Neural cell (in vitro differentiated cells): ENCODE results near the gene PLD3. TPM values are rescaled to one million over a fixed set of nuclear protein-coding genes. Genes with fewer than 3 reads are reported as not detected.

ENCODE experiments used
- H2AFZ ChIP-seq: fragments of 200-600, 300-800 bp; sonication (generic), shearing (Covaris generic); 2 replicates; pipeline ENCODE4 v1.6.0; 2014; ENCODE audit warnings: low read depth, mild to moderate bottlenecking, antibody characterized with exemption, low read length, moderate library complexity
- H3F3A ChIP-seq: fragments of 200-600 bp; shearing (Covaris generic); 2 replicates; pipeline ENCODE4 v1.6.1; 2016; ENCODE audit warnings: mild to moderate bottlenecking, moderate library complexity, mixed read lengths, antibody characterized with exemption, low read length; ENCODE audit not compliant: insufficient read depth, poor library complexity, severe bottlenecking
- H3K27ac ChIP-seq: fragments of 200-600, 300-800 bp; sonication (generic), shearing (Covaris generic); 2 replicates; pipeline ENCODE4 v1.5.1; 2014; ENCODE audit warnings: mild to moderate bottlenecking, low read length, moderate library complexity
- H3K27me3 ChIP-seq: fragments of 300-800, 200-600 bp; sonication (generic), shearing (Covaris generic); 2 replicates; pipeline ENCODE4 v1.6.0; 2014; ENCODE audit warnings: mild to moderate bottlenecking, low read depth, low read length, moderate library complexity; ENCODE audit not compliant: insufficient read depth
- H3K36me3 ChIP-seq: fragments of 300-800, 200-600 bp; sonication (generic), shearing (Covaris generic); 2 replicates; pipeline ENCODE4 v1.5.1; 2014; ENCODE audit warnings: mild to moderate bottlenecking, antibody characterized with exemption, low read length, moderate library complexity; ENCODE audit not compliant: insufficient read depth
- H3K4me2 ChIP-seq: fragments of 300-800, 200-600 bp; sonication (generic), shearing (Covaris generic); 2 replicates; pipeline ENCODE4 v1.6.0; 2014; ENCODE audit warnings: mild to moderate bottlenecking, low read length
- H3K4me3 ChIP-seq: fragments of 300-800, 200-600 bp; sonication (generic), shearing (Covaris generic); 2 replicates; pipeline ENCODE4 v1.5.1; 2014; ENCODE audit warnings: mild to moderate bottlenecking, low read length, moderate library complexity
- H3K79me2 ChIP-seq: fragments of 200-600 bp; shearing (Covaris generic); replicated peaks from 2 replicates; pipeline ENCODE4 v1.6.0; 2014; ENCODE audit warnings: mild to moderate bottlenecking, low read length, moderate library complexity; ENCODE audit not compliant: insufficient read depth
- H3K9ac ChIP-seq: fragments of 300-800, 200-600 bp; sonication (generic), shearing (Covaris generic); 2 replicates; pipeline ENCODE4 v1.6.1; 2016; ENCODE audit warnings: mild to moderate bottlenecking, low read length, mixed read lengths
- H3K9me2 ChIP-seq: fragments of 200-600 bp; shearing (Covaris generic); 2 replicates; pipeline ENCODE4 v1.6.1; 2016; ENCODE audit warnings: mild to moderate bottlenecking, low read length, mixed read lengths; ENCODE audit not compliant: insufficient read depth
- H3K9me3 ChIP-seq: fragments of 200-600, 300-800 bp; sonication (generic), shearing (Covaris generic); 2 replicates; pipeline ENCODE4 v1.6.1; 2016; ENCODE audit warnings: mild to moderate bottlenecking, mixed run types, low read length, moderate library complexity, mixed read lengths
- H4K20me1 ChIP-seq: fragments of 200-600 bp; shearing (Covaris generic); 2 replicates; pipeline ENCODE4 v1.6.1; 2016; ENCODE audit warnings: mild to moderate bottlenecking, mixed run types; ENCODE audit not compliant: insufficient read depth
- CTCF ChIP-seq: fragments of 450-650 bp; IDR thresholded peaks from 2 replicates; pipeline ENCODE4 v1.5.1; 2014; ENCODE audit warnings: antibody characterized with exemption, mild to moderate bottlenecking, moderate library complexity; ENCODE audit not compliant: poor library complexity, severe bottlenecking
- EP300 ChIP-seq: fragments of 450-650 bp; conservative IDR thresholded peaks from 2 replicates; pipeline ENCODE4 v1.6.1; 2014; ENCODE audit warnings: antibody characterized with exemption, mild to moderate bottlenecking, moderate library complexity; ENCODE audit not compliant: poor library complexity, severe bottlenecking
- EZH2 ChIP-seq: fragments of 200-600, 300-800 bp; shearing (Covaris generic), sonication (generic); IDR thresholded peaks from 2 replicates; pipeline ENCODE4 v1.6.1; 2014; ENCODE audit warnings: antibody characterized with exemption, low read length, borderline replicate concordance, mild to moderate bottlenecking; ENCODE audit not compliant: insufficient read depth, poor library complexity, severe bottlenecking
- MXI1 ChIP-seq: fragments of 450-650 bp; conservative IDR thresholded peaks from 2 replicates; pipeline ENCODE4 v1.6.1; 2014; ENCODE audit warnings: antibody characterized with exemption, mild to moderate bottlenecking; ENCODE audit not compliant: poor library complexity, severe bottlenecking
- POLR2AphosphoS5 ChIP-seq: IDR thresholded peaks from 2 replicates; pipeline ENCODE4 v1.6.1; 2012
- RAD21 ChIP-seq: fragments of 450-650 bp; conservative IDR thresholded peaks from 2 replicates; pipeline ENCODE4 v1.6.1; 2014; ENCODE audit warnings: antibody characterized with exemption, mild to moderate bottlenecking, moderate library complexity
- REST ChIP-seq: IDR thresholded peaks from 2 replicates; pipeline ENCODE4 v1.6.1; 2012; ENCODE audit warnings: borderline replicate concordance
- SMC3 ChIP-seq: fragments of 450-650 bp; conservative IDR thresholded peaks from 2 replicates; pipeline ENCODE4 v1.6.1; 2014; ENCODE audit warnings: antibody characterized with exemption, mild to moderate bottlenecking, moderate library complexity; ENCODE audit not compliant: poor library complexity
- TAF1 ChIP-seq: IDR thresholded peaks from 2 replicates; pipeline ENCODE4 v1.6.1; 2012; ENCODE audit warnings: low read depth
- polyA plus RNA-seq: library from polyadenylated mRNA; depleted of rRNA; stranded (reverse); fragments of >200 nt; gene quantifications from 2 replicates; pipeline ENCODE4 v1.2.3, GENCODE V29; 2014

The PLD3 gene
- polyA plus RNA-seq, 1 donor from 2014 or later, result 426 TPM

- TF ChIP-seq REST, result no peak
- H3F3A ChIP-seq, result no peaks in the 10 kb centered on the region
- H3K27me3 ChIP-seq, result no peaks in the 10 kb centered on the region
- H3K4me2 ChIP-seq, result no peak overlapping the region
- no peak overlapping the region for H3K9ac ChIP-seq
- H2AFZ ChIP-seq, result no peak overlapping the region
- no peaks in the 10 kb centered on the region for H3K9me3 ChIP-seq
- H4K20me1 ChIP-seq, result no peaks in the 10 kb centered on the region
- H3K27ac ChIP-seq, result no peak overlapping the region
- H3K79me2 ChIP-seq, result peaks cover 28% of the 10 kb centered on the region
- no peaks in the 10 kb centered on the region for H3K36me3 ChIP-seq
- no peak overlapping the region for H3K4me3 ChIP-seq
- H3K9me2 ChIP-seq, result no peaks in the 10 kb centered on the region
Observed at GRCh38 chr19:40344422-40344821, 4.1 kb upstream of the PLD3 start.

GRCh38 chr19:40348961-40349507 lies 539 bp downstream of the PLD3 start:
- Histone ChIP-seq H3F3A (no peaks in the 10 kb centered on the region), H4K20me1 (no peaks in the 10 kb centered on the region), H3K4me2 (peak overlapping the region; percentile 95), H3K9ac (peak overlapping the region; percentile 89), H3K79me2 (peaks cover 30% of the 10 kb centered on the region), H3K27ac (peak overlapping the region; percentile 94), H3K27me3 (no peaks in the 10 kb centered on the region), H3K9me3 (no peaks in the 10 kb centered on the region), H2AFZ (peak overlapping the region; percentile 93), H3K9me2 (no peaks in the 10 kb centered on the region), H3K4me3 (peak overlapping the region; percentile 83), H3K36me3 (no peaks in the 10 kb centered on the region)
- TF ChIP-seq POLR2AphosphoS5 (peak; percentile 33), TAF1 (no peak)

- Histone ChIP-seq H3F3A (no peaks in the 10 kb centered on the region), H3K27me3 (no peaks in the 10 kb centered on the region), H3K27ac (no peak overlapping the region), H3K9me3 (no peaks in the 10 kb centered on the region), H3K4me2 (no peak overlapping the region), H4K20me1 (no peaks in the 10 kb centered on the region), H3K9me2 (no peaks in the 10 kb centered on the region), H3K79me2 (peaks cover 4% of the 10 kb centered on the region), H3K9ac (no peak overlapping the region), H2AFZ (no peak overlapping the region), H3K36me3 (no peaks in the 10 kb centered on the region), H3K4me3 (no peak overlapping the region)
- no peak for TF ChIP-seq REST
- TF ChIP-seq RAD21, result no peak
- no peak for TF ChIP-seq TAF1
- no peak for TF ChIP-seq CTCF
- no peak for TF ChIP-seq MXI1
- no peak for TF ChIP-seq SMC3
- no peak for TF ChIP-seq EZH2
- no peak for TF ChIP-seq POLR2AphosphoS5
- no peak for TF ChIP-seq EP300
Observed at GRCh38 chr19:40355975-40356680, 7.6 kb downstream of the PLD3 start.
